Measurements from ENCODE around the gene NPPA.

Gene NPPA

GRCh38 chr1:11826946-11827345 is 20.6 kb downstream of the NPPA start:
- Histone ChIP-seq H3K4me1 (ENCODE audit: insufficient read depth, low read length, severe bottlenecking) (no peaks in the 10 kb centered on the region), H3F3A (ENCODE audit: insufficient read depth, low read length) (no peaks in the 10 kb centered on the region), H4K20me1 (ENCODE audit: insufficient read depth, low read length) (no peaks in the 10 kb centered on the region), H3K27ac (ENCODE audit: low read depth, low read length, poor library complexity, severe bottlenecking) (no peak overlapping the region), H3K4me2 (ENCODE audit: low read length) (no peak overlapping the region), H3K9me3 (ENCODE audit: low read length) (no peaks in the 10 kb centered on the region), H3K9me2 (ENCODE audit: low read depth, low read length) (no peaks in the 10 kb centered on the region), H3K4me3 (ENCODE audit: low read depth, low read length, poor library complexity, severe bottlenecking) (no peak overlapping the region), H3K9ac (ENCODE audit: low read length) (no peak overlapping the region), H3K27me3 (ENCODE audit: insufficient read depth, low read length) (no peaks in the 10 kb centered on the region), H3K79me2 (ENCODE audit: insufficient read depth, low read length) (no peaks in the 10 kb centered on the region), H3K36me3 (ENCODE audit: insufficient read depth, low read length) (peaks cover 59% of the 10 kb centered on the region), H2AFZ (ENCODE audit: low read length) (no peak overlapping the region)
- TF ChIP-seq, protein P1, sequence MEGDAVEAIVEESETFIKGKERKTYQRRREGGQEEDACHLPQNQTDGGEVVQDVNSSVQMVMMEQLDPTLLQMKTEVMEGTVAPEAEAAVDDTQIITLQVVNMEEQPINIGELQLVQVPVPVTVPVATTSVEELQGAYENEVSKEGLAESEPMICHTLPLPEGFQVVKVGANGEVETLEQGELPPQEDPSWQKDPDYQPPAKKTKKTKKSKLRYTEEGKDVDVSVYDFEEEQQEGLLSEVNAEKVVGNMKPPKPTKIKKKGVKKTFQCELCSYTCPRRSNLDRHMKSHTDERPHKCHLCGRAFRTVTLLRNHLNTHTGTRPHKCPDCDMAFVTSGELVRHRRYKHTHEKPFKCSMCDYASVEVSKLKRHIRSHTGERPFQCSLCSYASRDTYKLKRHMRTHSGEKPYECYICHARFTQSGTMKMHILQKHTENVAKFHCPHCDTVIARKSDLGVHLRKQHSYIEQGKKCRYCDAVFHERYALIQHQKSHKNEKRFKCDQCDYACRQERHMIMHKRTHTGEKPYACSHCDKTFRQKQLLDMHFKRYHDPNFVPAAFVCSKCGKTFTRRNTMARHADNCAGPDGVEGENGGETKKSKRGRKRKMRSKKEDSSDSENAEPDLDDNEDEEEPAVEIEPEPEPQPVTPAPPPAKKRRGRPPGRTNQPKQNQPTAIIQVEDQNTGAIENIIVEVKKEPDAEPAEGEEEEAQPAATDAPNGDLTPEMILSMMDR (IDR thresholded peaks at IDR 0.05; ENCODE audit: low read length), result no peak
- TF ChIP-seq EZH2 (IDR thresholded peaks at IDR 0.05; ENCODE audit: borderline replicate concordance, low read length), result no peak

GRCh38 chr1:11825131-11825530 is 22.5 kb downstream of the NPPA start:
- H2AFZ ChIP-seq (ENCODE audit: low read length), result no peak overlapping the region
- H3K9ac ChIP-seq (ENCODE audit: low read length), result no peak overlapping the region
- no peak overlapping the region for H3K4me3 ChIP-seq (ENCODE audit: low read depth, low read length, poor library complexity, severe bottlenecking)
- H4K20me1 ChIP-seq (ENCODE audit: insufficient read depth, low read length), result no peaks in the 10 kb centered on the region
- H3K9me2 ChIP-seq (ENCODE audit: low read depth, low read length), result no peaks in the 10 kb centered on the region
- no peaks in the 10 kb centered on the region for H3K27me3 ChIP-seq (ENCODE audit: insufficient read depth, low read length)
- no peaks in the 10 kb centered on the region for H3K4me1 ChIP-seq (ENCODE audit: insufficient read depth, low read length, severe bottlenecking)
- H3K79me2 ChIP-seq (ENCODE audit: insufficient read depth, low read length), result no peaks in the 10 kb centered on the region
- peaks cover 53% of the 10 kb centered on the region for H3K36me3 ChIP-seq (ENCODE audit: insufficient read depth, low read length)
- H3K9me3 ChIP-seq (ENCODE audit: low read length), result no peaks in the 10 kb centered on the region
- no peak overlapping the region for H3K27ac ChIP-seq (ENCODE audit: low read depth, low read length, poor library complexity, severe bottlenecking)
- TF ChIP-seq, protein P1 (IDR thresholded peaks at IDR 0.05; ENCODE audit: low read length), result no peak
- no peak for TF ChIP-seq EZH2 (IDR thresholded peaks at IDR 0.05; ENCODE audit: borderline replicate concordance, low read length)
- no peaks in the 10 kb centered on the region for H3F3A ChIP-seq (ENCODE audit: insufficient read depth, low read length)
- no peak overlapping the region for H3K4me2 ChIP-seq (ENCODE audit: low read length)

GRCh38 chr1:11823366-11824137 is 24.0 kb downstream of the NPPA start:
- no peaks in the 10 kb centered on the region for H3K27me3 ChIP-seq (ENCODE audit: insufficient read depth, low read length)
- peaks cover 53% of the 10 kb centered on the region for H3K36me3 ChIP-seq (ENCODE audit: insufficient read depth, low read length)
- no peaks in the 10 kb centered on the region for H3K4me1 ChIP-seq (ENCODE audit: insufficient read depth, low read length, severe bottlenecking)
- no peak overlapping the region for H2AFZ ChIP-seq (ENCODE audit: low read length)
- no peak overlapping the region for H3K4me3 ChIP-seq (ENCODE audit: low read depth, low read length, poor library complexity, severe bottlenecking)
- no peak overlapping the region for H3K4me2 ChIP-seq (ENCODE audit: low read length)
- no peaks in the 10 kb centered on the region for H4K20me1 ChIP-seq (ENCODE audit: insufficient read depth, low read length)
- H3K79me2 ChIP-seq (ENCODE audit: insufficient read depth, low read length), result no peaks in the 10 kb centered on the region
- no peak overlapping the region for H3K27ac ChIP-seq (ENCODE audit: low read depth, low read length, poor library complexity, severe bottlenecking)
- TF ChIP-seq EZH2 (IDR thresholded peaks at IDR 0.05; ENCODE audit: borderline replicate concordance, low read length), result no peak
- H3K9me2 ChIP-seq (ENCODE audit: low read depth, low read length), result no peaks in the 10 kb centered on the region
- H3K9ac ChIP-seq (ENCODE audit: low read length), result no peak overlapping the region
- H3F3A ChIP-seq (ENCODE audit: insufficient read depth, low read length), result no peaks in the 10 kb centered on the region
- H3K9me3 ChIP-seq (ENCODE audit: low read length), result no peaks in the 10 kb centered on the region

DNA sequence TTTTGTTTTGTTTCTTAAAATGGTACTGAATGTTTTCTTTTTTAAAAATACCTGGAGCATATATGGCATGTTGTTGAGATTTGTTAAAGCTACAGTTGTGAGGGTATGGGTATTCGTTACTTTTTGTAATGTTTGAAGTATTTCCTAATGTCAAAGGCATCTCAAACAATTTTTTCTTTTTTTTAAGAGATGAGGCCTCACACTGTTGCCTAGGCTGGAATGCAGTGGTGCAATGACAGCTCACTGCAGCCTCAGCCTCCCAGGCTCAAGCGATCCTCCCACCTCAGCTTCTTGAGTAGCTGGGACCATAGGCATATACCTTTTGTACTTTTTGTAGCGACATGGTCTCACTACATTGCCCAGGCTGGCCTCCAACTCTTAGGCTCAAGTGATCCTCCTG is 25.5 kb downstream of the NPPA start:
- no peak overlapping the region for H3K27ac ChIP-seq (ENCODE audit: low read depth, low read length, poor library complexity, severe bottlenecking)
- H3K4me2 ChIP-seq (ENCODE audit: low read length), result no peak overlapping the region

More for the DNA sequence above, 25.5 kb downstream of the NPPA start:
- H3K9ac ChIP-seq (ENCODE audit: low read length), result no peak overlapping the region
- no peaks in the 10 kb centered on the region for H3K9me2 ChIP-seq (ENCODE audit: low read depth, low read length)
- no peak overlapping the region for H2AFZ ChIP-seq (ENCODE audit: low read length)
- no peaks in the 10 kb centered on the region for H4K20me1 ChIP-seq (ENCODE audit: insufficient read depth, low read length)
- H3F3A ChIP-seq (ENCODE audit: insufficient read depth, low read length), result no peaks in the 10 kb centered on the region
- no peaks in the 10 kb centered on the region for H3K9me3 ChIP-seq (ENCODE audit: low read length)
- peaks cover 54% of the 10 kb centered on the region for H3K36me3 ChIP-seq (ENCODE audit: insufficient read depth, low read length)
- H3K4me3 ChIP-seq (ENCODE audit: low read depth, low read length, poor library complexity, severe bottlenecking), result no peak overlapping the region
- H3K27me3 ChIP-seq (ENCODE audit: insufficient read depth, low read length), result no peaks in the 10 kb centered on the region
- TF ChIP-seq, protein P1 (IDR thresholded peaks at IDR 0.05; ENCODE audit: low read length), result no peak
- TF ChIP-seq EZH2 (IDR thresholded peaks at IDR 0.05; ENCODE audit: borderline replicate concordance, low read length), result no peak
- H3K79me2 ChIP-seq (ENCODE audit: insufficient read depth, low read length), result no peaks in the 10 kb centered on the region
- H3K4me1 ChIP-seq (ENCODE audit: insufficient read depth, low read length, severe bottlenecking), result no peaks in the 10 kb centered on the region

Data from OCI-LY1 (cell line).